SK-N-MC (cell line): Measurements from ENCODE around the gene AFF2.

Source experiments
- EZH2 ChIP-seq: fragments of 200-600 bp; sonication (generic); IDR thresholded peaks from one replicate; pipeline ENCODE4 v1.6.1; 2017; ENCODE audit warnings: antibody characterized with exemption
- FOXP2 ChIP-seq: optimal IDR thresholded peaks from 2 replicates; pipeline ENCODE3; 2011; ENCODE audit warnings: mild to moderate bottlenecking, moderate library complexity; ENCODE audit not compliant: insufficient read depth; ENCODE audit errors: extremely low read length, control extremely low read depth
- POLR2AphosphoS5 ChIP-seq: IDR thresholded peaks from 2 replicates; pipeline ENCODE4 v1.6.1; 2012; ENCODE audit warnings: mild to moderate bottlenecking, low read depth, low read length, borderline replicate concordance

GRCh38 chrX:148774276-148774675, 273.9 kb downstream of the AFF2 start:
- TF ChIP-seq EZH2 (no peak), POLR2AphosphoS5 (no peak), FOXP2 (no peak)
